ENCODE data around the gene CDK6. TPM values are rescaled to one million over a fixed set of nuclear protein-coding genes. Genes with fewer than 3 reads are reported as not detected.

Gene CDK6
- total and polyA plus RNA-seq, 10 donors = 0.91 to 37.8 (median 25.5) TPM

DNA sequence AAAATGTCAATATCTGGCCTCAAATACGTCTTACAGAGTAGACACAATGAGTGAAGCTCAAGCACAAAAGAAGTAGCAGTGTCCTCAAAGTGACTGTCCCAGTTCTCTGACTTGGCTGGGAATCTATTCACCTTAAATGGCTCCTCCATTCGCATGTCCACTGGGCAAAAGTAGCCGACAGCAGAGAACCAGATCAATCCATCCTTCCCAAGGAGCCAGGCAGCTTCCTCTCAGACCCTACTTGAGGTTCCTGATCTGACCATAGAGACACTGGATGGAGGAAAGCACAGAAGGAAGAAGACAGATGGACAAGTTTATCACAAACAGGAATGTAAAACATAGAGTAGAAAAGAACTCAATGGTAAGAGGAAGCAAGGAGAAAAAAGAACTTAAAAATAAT lies 53.5 kb downstream of the CDK6 start:
- Histone ChIP-seq H3K9me3 (peaks cover 0 to 4% (median under 1%) of the 10 kb centered on the region in 8 donors), H3K4me1 (peaks cover 0 to 59% (median 27%) of the 10 kb centered on the region in 6 donors), H3K27ac (no peak overlapping the region), H3K36me3 (no peaks in the 10 kb centered on the region), H3K27me3 (replicated peaks in 1 of 7) (no peaks in the 10 kb centered on the region), H3K4me3 (no peak overlapping the region)
- TF ChIP-seq POLR2AphosphoS5 (IDR thresholded peaks at IDR 0.05) = no peak
- TF ChIP-seq, protein P1, sequence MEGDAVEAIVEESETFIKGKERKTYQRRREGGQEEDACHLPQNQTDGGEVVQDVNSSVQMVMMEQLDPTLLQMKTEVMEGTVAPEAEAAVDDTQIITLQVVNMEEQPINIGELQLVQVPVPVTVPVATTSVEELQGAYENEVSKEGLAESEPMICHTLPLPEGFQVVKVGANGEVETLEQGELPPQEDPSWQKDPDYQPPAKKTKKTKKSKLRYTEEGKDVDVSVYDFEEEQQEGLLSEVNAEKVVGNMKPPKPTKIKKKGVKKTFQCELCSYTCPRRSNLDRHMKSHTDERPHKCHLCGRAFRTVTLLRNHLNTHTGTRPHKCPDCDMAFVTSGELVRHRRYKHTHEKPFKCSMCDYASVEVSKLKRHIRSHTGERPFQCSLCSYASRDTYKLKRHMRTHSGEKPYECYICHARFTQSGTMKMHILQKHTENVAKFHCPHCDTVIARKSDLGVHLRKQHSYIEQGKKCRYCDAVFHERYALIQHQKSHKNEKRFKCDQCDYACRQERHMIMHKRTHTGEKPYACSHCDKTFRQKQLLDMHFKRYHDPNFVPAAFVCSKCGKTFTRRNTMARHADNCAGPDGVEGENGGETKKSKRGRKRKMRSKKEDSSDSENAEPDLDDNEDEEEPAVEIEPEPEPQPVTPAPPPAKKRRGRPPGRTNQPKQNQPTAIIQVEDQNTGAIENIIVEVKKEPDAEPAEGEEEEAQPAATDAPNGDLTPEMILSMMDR (IDR thresholded peaks at IDR 0.05 in 8 of 11, conservative IDR thresholded peaks at IDR 0.05 in 3 of 11) = no peak
- TF ChIP-seq POLR2A (IDR thresholded peaks at IDR 0.05) = no peak
- WGBS, 5 donors = 91 to 96% (median 94%) methylated on average over 3 of the region's 3 CpGs
- DNase-seq = no peak
- intact Hi-C loops (cut with DNase I; ENCODE audit: low total_unique reads) = no loop called here

DNA sequence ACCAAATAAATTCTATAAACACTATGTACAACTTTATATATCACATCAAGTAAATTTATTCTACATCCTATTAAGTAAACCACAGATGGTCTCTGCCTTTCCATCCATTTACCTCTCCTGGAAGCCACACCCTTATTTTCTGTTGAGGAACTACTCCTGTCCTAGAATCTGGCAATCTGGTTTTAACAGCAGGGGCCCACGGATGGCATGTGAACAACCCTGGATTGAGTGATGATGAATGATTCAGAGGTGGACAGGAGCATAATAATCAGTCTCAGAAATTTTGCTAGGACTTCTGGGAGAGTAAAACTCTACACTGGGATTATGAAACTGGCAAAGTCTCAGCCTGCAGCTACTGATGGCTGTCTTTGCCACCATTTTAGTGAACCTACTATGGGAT lies 54.1 kb downstream of the CDK6 start:
- intact Hi-C loops (cut with DNase I; ENCODE audit: low total_unique reads) = no loop called here
- peak overlapping the region in 1 of 8 donors; percentile 42 for H3K27ac ChIP-seq

DNA sequence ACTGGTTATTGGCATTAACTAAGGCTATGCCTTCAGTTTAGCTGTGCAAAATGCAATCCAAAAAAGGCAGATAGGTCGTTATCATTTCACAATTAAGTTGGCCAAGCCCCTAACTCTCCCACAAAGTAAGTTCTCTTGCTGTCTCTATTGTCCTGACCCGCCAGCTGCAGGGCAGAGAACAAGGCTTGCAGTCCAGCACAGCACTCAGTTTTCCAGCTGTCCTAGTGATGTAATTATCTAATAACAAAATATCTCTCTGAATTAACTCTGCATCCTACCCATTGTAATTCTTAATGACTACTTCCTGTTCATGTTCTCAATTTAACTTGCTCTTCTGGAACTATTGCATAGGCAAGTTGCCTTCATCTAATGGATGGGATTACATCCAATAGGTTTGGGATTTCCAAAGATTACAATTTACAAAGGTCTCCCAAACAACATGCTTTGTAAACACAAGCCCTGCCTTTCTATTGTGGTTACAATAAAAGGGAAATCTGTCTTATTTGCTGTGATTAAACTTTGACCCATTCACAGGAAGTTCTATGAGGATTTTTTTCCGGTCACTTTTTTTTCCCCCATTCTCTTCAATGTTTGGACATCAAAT lies 55.2 kb downstream of the CDK6 start:
- WGBS, 5 donors = 20 to 59% (median 38%) methylated on average over 3 of the region's 3 CpGs
- H3K36me3 ChIP-seq = no peaks in the 10 kb centered on the region
- H3K27me3 ChIP-seq (replicated peaks in 1 of 7) = no peaks in the 10 kb centered on the region
- peaks cover 0 to 57% (median 27%) of the 10 kb centered on the region in 6 donors for H3K4me1 ChIP-seq
- TF ChIP-seq POLR2A (IDR thresholded peaks at IDR 0.05) (no peak), POLR2AphosphoS5 (IDR thresholded peaks at IDR 0.05) (no peak)
- TF ChIP-seq, protein P1 (IDR thresholded peaks at IDR 0.05 in 8 of 11, conservative IDR thresholded peaks at IDR 0.05 in 3 of 11) = no peak
- H3K9me3 ChIP-seq = no peaks in the 10 kb centered on the region
- no peak for DNase-seq
- peak overlapping the region in 5 of 8 donors; percentile 3 to 42 (median 16) for H3K27ac ChIP-seq
- no peak overlapping the region for H3K4me3 ChIP-seq
- intact Hi-C loops (cut with DNase I; ENCODE audit: low total_unique reads) = no loop called here

More for the DNA sequence above, 54.1 kb downstream of the CDK6 start:
- 37 to 76% (median 50%) methylated on average over 1 of the region's 1 CpG for WGBS, 5 donors
- no peak for DNase-seq
- Histone ChIP-seq H3K27me3 (replicated peaks in 1 of 7) (no peaks in the 10 kb centered on the region), H3K36me3 (no peaks in the 10 kb centered on the region), H3K4me1 (peaks cover 0 to 59% (median 27%) of the 10 kb centered on the region in 6 donors), H3K4me3 (no peak overlapping the region), H3K9me3 (no peaks in the 10 kb centered on the region)
- TF ChIP-seq POLR2A (IDR thresholded peaks at IDR 0.05) (no peak), POLR2AphosphoS5 (IDR thresholded peaks at IDR 0.05) (no peak)
- TF ChIP-seq, protein P1 (IDR thresholded peaks at IDR 0.05 in 8 of 11, conservative IDR thresholded peaks at IDR 0.05 in 3 of 11) = no peak

DNA sequence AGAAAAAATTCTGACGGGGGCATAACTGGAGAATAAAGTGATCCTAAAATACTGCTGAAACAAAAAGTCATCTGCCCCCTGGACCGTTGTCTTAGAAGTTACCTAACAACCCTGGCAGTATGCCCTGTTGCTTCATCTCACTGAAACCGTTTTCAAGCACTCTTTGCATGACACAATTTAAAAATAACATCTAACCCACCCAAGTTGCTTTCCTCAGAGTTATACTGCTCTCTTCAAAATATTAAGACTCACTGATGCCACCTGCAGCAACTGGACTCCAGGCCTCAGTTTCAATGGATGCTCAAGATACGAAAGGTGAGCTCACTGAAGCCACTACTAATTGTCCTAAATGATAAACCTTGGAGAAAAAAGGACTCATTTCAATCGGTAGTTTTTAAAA lies 57.4 kb downstream of the CDK6 start:
- peaks cover 0 to 50% (median 23%) of the 10 kb centered on the region in 6 donors for H3K4me1 ChIP-seq
- TF ChIP-seq POLR2AphosphoS5 (IDR thresholded peaks at IDR 0.05) = peak in 1 of 3 donors; percentile 5
- TF ChIP-seq, protein P1 (IDR thresholded peaks at IDR 0.05 in 8 of 11, conservative IDR thresholded peaks at IDR 0.05 in 3 of 11) = no peak
- 33 to 60% (median 49%) methylated on average over 5 of the region's 5 CpGs for WGBS, 5 donors
- H3K27ac ChIP-seq = no peak overlapping the region
- H3K27me3 ChIP-seq (replicated peaks in 1 of 7) = no peaks in the 10 kb centered on the region
- no peaks in the 10 kb centered on the region for H3K9me3 ChIP-seq
- H3K36me3 ChIP-seq = peaks cover 0 to 8% (median 0%) of the 10 kb centered on the region in 6 donors
- no peak overlapping the region for H3K4me3 ChIP-seq
- no peak for DNase-seq
- intact Hi-C loops (cut with DNase I; ENCODE audit: low total_unique reads) = no loop called here

Measured in spleen (tissue), 11 donors.